CD8-positive, alpha-beta memory T cell (primary cell): ENCODE measurements around the gene TUBB8B. TPM values are rescaled to one million over a fixed set of nuclear protein-coding genes. Genes with fewer than 3 reads are reported as not detected.
"Not testable (repeated sequence)": the region's sequence is repeated elsewhere in the genome, so short reads cannot be mapped to it uniquely, and the experiment has no call there.

Source experiments
- CTCF ChIA-PET: fragments of 350-600 bp; sonication (Branson Sonifier 250); formaldehyde crosslinking; loops from one replicate; lab custom pipeline; 2021; ENCODE audit warnings: antibody characterized with exemption; lab: Charles Lee
- POLR2A ChIA-PET: fragments of 350-600 bp; sonication (Branson Sonifier 250); formaldehyde crosslinking; loops from one replicate; lab custom pipeline; 2021; ENCODE audit warnings: antibody characterized with exemption; lab: Charles Lee
- DNase-seq, 5 donors: peaks; one replicate each; pipeline versions ENCODE4 v3.0.0 to v3.0.0-alpha.2; 2020 to 2022; ENCODE audit warnings: mixed read lengths in 1 of 5
- H3K27ac ChIP-seq: one replicate; pipeline ENCODE4 v1.7.0; 2013; ENCODE audit warnings: low read depth, mild to moderate bottlenecking, low read length, moderate library complexity
- H3K27me3 ChIP-seq: 2 replicates; pipeline ENCODE4 v1.7.0; 2013; ENCODE audit warnings: low read length, mild to moderate bottlenecking; ENCODE audit not compliant: insufficient read depth, poor library complexity, severe bottlenecking
- H3K36me3 ChIP-seq: 2 replicates; pipeline ENCODE4 v1.7.0; 2013; ENCODE audit warnings: mild to moderate bottlenecking, low read length, moderate library complexity; ENCODE audit not compliant: insufficient read depth
- H3K4me1 ChIP-seq: 2 replicates; pipeline ENCODE4 v1.7.0; 2013; ENCODE audit warnings: mild to moderate bottlenecking, low read length, moderate library complexity; ENCODE audit not compliant: insufficient read depth
- H3K4me3 ChIP-seq: 2 replicates; pipeline ENCODE4 v1.7.0; 2013; ENCODE audit warnings: mild to moderate bottlenecking, low read length
- H3K9me3 ChIP-seq: 2 replicates; pipeline ENCODE4 v1.7.0; 2013; ENCODE audit warnings: mild to moderate bottlenecking, low read length
- H3K27ac Mint-ChIP-seq, 8 donors: one replicate each; pipeline ENCODE4 v1.8.0; 2020 to 2021; ENCODE audit warnings: mixed read lengths in 8 of 8, mild to moderate bottlenecking in 6 of 8, inconsistent platforms in 3 of 8, moderate library complexity in 3 of 8
- H3K27me3 Mint-ChIP-seq, 2 donors: one replicate each; pipeline ENCODE4 v1.8.0; 2020 to 2021; ENCODE audit warnings: mixed read lengths in 2 of 2, mild to moderate bottlenecking in 1 of 2, moderate library complexity in 1 of 2
- H3K36me3 Mint-ChIP-seq, 3 donors: one replicate each; pipeline ENCODE4 v1.8.0; 2020 to 2021; ENCODE audit warnings: mixed read lengths in 3 of 3, inconsistent platforms in 1 of 3, mild to moderate bottlenecking in 1 of 3
- H3K4me1 Mint-ChIP-seq, 3 donors: one replicate each; pipeline ENCODE4 v1.8.0; 2020 to 2021; ENCODE audit warnings: mixed read lengths in 3 of 3, inconsistent platforms in 1 of 3, mild to moderate bottlenecking in 1 of 3
- H3K4me3 Mint-ChIP-seq, 7 donors: one replicate each; pipeline ENCODE4 v1.8.0; 2020 to 2021; ENCODE audit warnings: mixed read lengths in 7 of 7, mild to moderate bottlenecking in 6 of 7, moderate library complexity in 4 of 7, inconsistent platforms in 2 of 7
- H3K9me3 Mint-ChIP-seq, 5 donors: one replicate each; pipeline ENCODE4 v1.8.0; 2020 to 2022; ENCODE audit warnings: mixed read lengths in 5 of 5, mild to moderate bottlenecking in 3 of 5, moderate library complexity in 2 of 5, inconsistent platforms in 1 of 5
- polyA plus RNA-seq: library from polyadenylated mRNA; unstranded; fragments of 300-500 nt; fragmentation: Illumina TruSeq; gene quantifications from one replicate; pipeline ENCODE4 v1.2.3, GENCODE V29; 2021
- total RNA-seq, 2 experiments: library from RNA; stranded (reverse); gene quantifications; one replicate each; pipeline ENCODE4 v1.2.3, GENCODE V29; 2021

TUBB8B gene
- total and polyA plus RNA-seq, 3 experiments from 2014 or later: not detected

- H3K4me3 Mint-ChIP-seq, H3K4me1 Mint-ChIP-seq, H3K4me3 ChIP-seq, H3K27me3 ChIP-seq, H3K36me3 Mint-ChIP-seq, CTCF ChIA-PET, H3K9me3 Mint-ChIP-seq, H3K27ac Mint-ChIP-seq, H3K9me3 ChIP-seq, H3K27ac ChIP-seq, H3K4me1 ChIP-seq, POLR2A ChIA-PET, DNase-seq, H3K36me3 ChIP-seq: not testable (repeated sequence)
- H3K27me3 Mint-ChIP-seq: peaks cover 24 to 47% of the 10 kb centered on the region in 2 donors
These were observed 14.9 kb upstream of the TUBB8B start for GRCh38 chr18:64279-64678.

GRCh38 chr18:63656-64055 lies 14.2 kb upstream of the TUBB8B start:
- H3K36me3 Mint-ChIP-seq, H3K9me3 ChIP-seq, POLR2A ChIA-PET, H3K27me3 ChIP-seq, H3K4me1 Mint-ChIP-seq, H3K9me3 Mint-ChIP-seq, H3K4me3 ChIP-seq, H3K36me3 ChIP-seq, H3K27ac ChIP-seq, DNase-seq, H3K4me3 Mint-ChIP-seq, H3K4me1 ChIP-seq, CTCF ChIA-PET, H3K27ac Mint-ChIP-seq: not testable (repeated sequence)
- H3K27me3 Mint-ChIP-seq: peaks cover 19 to 46% of the 10 kb centered on the region in 2 donors

DNA sequence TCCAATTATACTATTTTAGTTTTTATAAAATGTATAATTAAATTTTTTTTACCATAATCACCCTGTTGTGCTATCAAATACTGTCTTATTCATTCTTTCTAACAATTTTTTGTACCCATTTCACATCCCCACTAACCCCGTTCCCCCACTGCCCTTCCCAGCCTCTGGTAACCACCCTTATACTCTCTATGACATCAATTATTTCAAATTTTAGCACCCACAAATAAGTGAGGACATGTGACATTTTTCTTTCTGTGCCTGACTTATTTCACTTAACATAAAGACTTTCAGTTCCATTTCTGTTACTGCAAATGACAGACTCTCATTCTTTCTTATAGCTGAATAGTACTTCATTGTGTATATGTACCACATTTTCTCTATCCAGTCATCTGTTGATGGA lies 5.0 kb upstream of the TUBB8B start:
- DNase-seq, POLR2A ChIA-PET, H3K4me1 Mint-ChIP-seq, H3K4me3 ChIP-seq, H3K9me3 Mint-ChIP-seq, H3K27me3 ChIP-seq, H3K4me1 ChIP-seq, H3K36me3 ChIP-seq, H3K4me3 Mint-ChIP-seq, H3K27ac ChIP-seq, H3K9me3 ChIP-seq, CTCF ChIA-PET, H3K36me3 Mint-ChIP-seq, H3K27ac Mint-ChIP-seq: not testable (repeated sequence)
- peaks cover 3 to 11% of the 10 kb centered on the region in 2 donors for H3K27me3 Mint-ChIP-seq

DNA sequence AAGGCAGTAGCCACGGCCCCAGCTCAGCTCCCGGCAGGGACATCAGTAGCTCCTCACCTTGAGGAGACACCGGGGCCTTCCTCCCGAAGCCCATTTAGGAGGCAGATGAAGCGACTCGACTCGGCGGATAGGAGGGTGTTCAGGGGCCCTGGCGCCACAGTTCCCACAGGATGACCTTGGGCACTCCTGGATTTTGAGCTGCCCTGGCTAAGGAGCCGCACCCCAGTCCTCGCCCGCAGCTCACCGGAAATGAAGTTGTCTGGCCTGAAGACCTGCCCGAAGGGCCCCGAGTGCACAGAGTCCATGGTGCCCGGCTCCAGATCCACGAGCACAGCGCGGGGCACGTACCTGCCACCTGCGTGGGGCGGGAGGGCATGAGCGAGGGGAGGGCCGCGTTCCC lies 719 bp downstream of the TUBB8B start:
- H3K4me3 ChIP-seq, H3K4me1 Mint-ChIP-seq, H3K36me3 Mint-ChIP-seq, H3K27me3 ChIP-seq, H3K4me1 ChIP-seq, H3K9me3 ChIP-seq, H3K9me3 Mint-ChIP-seq, H3K27ac Mint-ChIP-seq, POLR2A ChIA-PET, H3K36me3 ChIP-seq, H3K27ac ChIP-seq, H3K27me3 Mint-ChIP-seq, H3K4me3 Mint-ChIP-seq, DNase-seq, CTCF ChIA-PET: not testable (repeated sequence)

DNA sequence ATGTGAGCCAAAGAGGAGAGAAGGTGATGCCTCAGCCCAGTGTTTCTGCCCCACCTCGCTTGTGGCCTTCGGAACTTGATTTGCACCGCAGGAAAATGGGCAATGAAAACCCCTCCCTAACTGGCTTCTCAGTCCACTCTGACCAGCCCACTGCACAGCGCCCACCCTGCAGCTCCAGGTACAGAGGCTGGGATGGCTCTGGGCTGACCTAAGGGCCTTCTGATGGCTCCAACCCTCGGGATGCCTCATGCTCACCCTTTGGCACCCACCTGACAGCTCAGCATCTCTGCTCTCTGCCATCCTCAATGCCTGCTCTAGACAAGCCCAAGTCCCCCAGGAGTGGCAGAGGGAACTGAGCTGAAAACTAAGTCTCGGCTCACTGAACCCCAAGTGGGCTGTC lies 36.2 kb downstream of the TUBB8B start:
- H3K27me3 Mint-ChIP-seq, H3K4me1 Mint-ChIP-seq, H3K4me3 ChIP-seq, H3K9me3 ChIP-seq, CTCF ChIA-PET, H3K4me3 Mint-ChIP-seq, H3K27ac Mint-ChIP-seq, DNase-seq, H3K36me3 ChIP-seq, H3K27ac ChIP-seq, H3K4me1 ChIP-seq, H3K36me3 Mint-ChIP-seq, POLR2A ChIA-PET, H3K9me3 Mint-ChIP-seq, H3K27me3 ChIP-seq: not testable (repeated sequence)

DNA sequence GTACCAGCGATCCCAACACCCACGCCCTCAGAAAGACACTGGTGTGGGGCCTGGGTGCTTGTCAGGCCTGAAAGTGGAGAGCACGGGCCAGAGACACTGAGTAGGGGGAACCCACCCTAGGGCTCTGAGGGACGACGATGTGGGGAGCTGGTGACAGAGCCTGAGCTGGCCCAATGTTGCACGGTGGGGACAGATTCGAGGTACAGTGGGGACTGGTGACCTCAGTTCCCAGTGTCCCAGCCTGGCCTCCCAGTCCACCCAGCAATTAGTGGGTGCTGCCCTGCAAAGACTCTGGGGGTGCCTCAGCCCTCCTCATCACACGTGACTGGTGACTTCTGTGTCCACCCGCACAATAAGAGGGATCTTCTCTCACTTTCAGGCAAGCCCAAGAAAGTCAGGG lies 36.6 kb downstream of the TUBB8B start:
- H3K9me3 Mint-ChIP-seq, CTCF ChIA-PET, POLR2A ChIA-PET: not testable (repeated sequence)

GRCh38 chr18:11383-12274 lies 37.8 kb downstream of the TUBB8B start:
- H3K36me3 ChIP-seq, H3K36me3 Mint-ChIP-seq, H3K4me1 ChIP-seq, H3K27ac Mint-ChIP-seq, H3K27ac ChIP-seq, H3K9me3 Mint-ChIP-seq, H3K9me3 ChIP-seq, POLR2A ChIA-PET, H3K4me3 Mint-ChIP-seq, H3K4me3 ChIP-seq, CTCF ChIA-PET, H3K4me1 Mint-ChIP-seq, H3K27me3 Mint-ChIP-seq, DNase-seq, H3K27me3 ChIP-seq: not testable (repeated sequence)

More for the DNA sequence above, 36.6 kb downstream of the TUBB8B start:
- not testable (repeated sequence) for H3K27me3 ChIP-seq, H3K4me1 Mint-ChIP-seq, H3K36me3 ChIP-seq, H3K27ac Mint-ChIP-seq, H3K27me3 Mint-ChIP-seq, DNase-seq, H3K4me1 ChIP-seq, H3K4me3 ChIP-seq, H3K27ac ChIP-seq, H3K4me3 Mint-ChIP-seq, H3K36me3 Mint-ChIP-seq, H3K9me3 ChIP-seq

GRCh38 chr18:10624-11184 lies 38.7 kb downstream of the TUBB8B start:
- H3K27me3 Mint-ChIP-seq, POLR2A ChIA-PET, H3K4me1 Mint-ChIP-seq, CTCF ChIA-PET, H3K27me3 ChIP-seq, DNase-seq, H3K27ac ChIP-seq, H3K9me3 Mint-ChIP-seq, H3K4me3 Mint-ChIP-seq, H3K36me3 Mint-ChIP-seq, H3K27ac Mint-ChIP-seq, H3K4me1 ChIP-seq, H3K9me3 ChIP-seq, H3K4me3 ChIP-seq, H3K36me3 ChIP-seq: not testable (repeated sequence)
